Measurements from ENCODE around the gene CENPB.

CENPB gene

GRCh38 chr20:3818155-3819151 is 31.9 kb upstream of the CENPB start:
- no peak overlapping the region for H3K9ac ChIP-seq (ENCODE audit: low read depth, low read length)
- H3K27me3 ChIP-seq (ENCODE audit: control insufficient read depth, insufficient read depth, low read length) = no peaks in the 10 kb centered on the region
- no peaks in the 10 kb centered on the region for H3K36me3 ChIP-seq (ENCODE audit: control insufficient read depth, insufficient read depth, low read length)
- no peak overlapping the region for H3K4me3 ChIP-seq (ENCODE audit: low read depth, low read length)
- H3K9me3 ChIP-seq (ENCODE audit: control insufficient read depth, insufficient read depth, low read length) = no peaks in the 10 kb centered on the region
- H3K4me1 ChIP-seq (ENCODE audit: control insufficient read depth, insufficient read depth, low read length) = peaks cover 3% of the 10 kb centered on the region

- no peaks in the 10 kb centered on the region for H3K9me3 ChIP-seq (ENCODE audit: control insufficient read depth, insufficient read depth, low read length)
- no peaks in the 10 kb centered on the region for H3K4me1 ChIP-seq (ENCODE audit: control insufficient read depth, insufficient read depth, low read length)
- no peaks in the 10 kb centered on the region for H3K27me3 ChIP-seq (ENCODE audit: control insufficient read depth, insufficient read depth, low read length)
- H3K4me3 ChIP-seq (ENCODE audit: low read depth, low read length) = no peak overlapping the region
- H3K36me3 ChIP-seq (ENCODE audit: control insufficient read depth, insufficient read depth, low read length) = no peaks in the 10 kb centered on the region
- no peak overlapping the region for H3K9ac ChIP-seq (ENCODE audit: low read depth, low read length)
These were observed 29.3 kb upstream of the CENPB start for GRCh38 chr20:3815703-3816315.

- Histone ChIP-seq H3K4me1 (ENCODE audit: control insufficient read depth, insufficient read depth, low read length) (no peaks in the 10 kb centered on the region), H3K9me3 (ENCODE audit: control insufficient read depth, insufficient read depth, low read length) (no peaks in the 10 kb centered on the region), H3K4me3 (ENCODE audit: low read depth, low read length) (no peak overlapping the region), H3K9ac (ENCODE audit: low read depth, low read length) (no peak overlapping the region), H3K27me3 (ENCODE audit: control insufficient read depth, insufficient read depth, low read length) (no peaks in the 10 kb centered on the region), H3K36me3 (ENCODE audit: control insufficient read depth, insufficient read depth, low read length) (no peaks in the 10 kb centered on the region)
These were observed 28.5 kb upstream of the CENPB start for GRCh38 chr20:3814928-3815495.

GRCh38 chr20:3813848-3814581 is 27.5 kb upstream of the CENPB start:
- Histone ChIP-seq H3K9ac (ENCODE audit: low read depth, low read length) (no peak overlapping the region), H3K4me1 (ENCODE audit: control insufficient read depth, insufficient read depth, low read length) (no peaks in the 10 kb centered on the region), H3K9me3 (ENCODE audit: control insufficient read depth, insufficient read depth, low read length) (no peaks in the 10 kb centered on the region), H3K4me3 (ENCODE audit: low read depth, low read length) (no peak overlapping the region), H3K27me3 (ENCODE audit: control insufficient read depth, insufficient read depth, low read length) (no peaks in the 10 kb centered on the region), H3K36me3 (ENCODE audit: control insufficient read depth, insufficient read depth, low read length) (no peaks in the 10 kb centered on the region)

- Histone ChIP-seq H3K9ac (ENCODE audit: low read depth, low read length) (no peak overlapping the region), H3K27me3 (ENCODE audit: control insufficient read depth, insufficient read depth, low read length) (no peaks in the 10 kb centered on the region), H3K36me3 (ENCODE audit: control insufficient read depth, insufficient read depth, low read length) (no peaks in the 10 kb centered on the region), H3K9me3 (ENCODE audit: control insufficient read depth, insufficient read depth, low read length) (no peaks in the 10 kb centered on the region), H3K4me1 (ENCODE audit: control insufficient read depth, insufficient read depth, low read length) (peaks cover 2% of the 10 kb centered on the region), H3K4me3 (ENCODE audit: low read depth, low read length) (no peak overlapping the region)
These were observed 26.7 kb upstream of the CENPB start for GRCh38 chr20:3812975-3813847.

- no peak overlapping the region for H3K9ac ChIP-seq (ENCODE audit: low read depth, low read length)
- no peak overlapping the region for H3K4me3 ChIP-seq (ENCODE audit: low read depth, low read length)
- H3K27me3 ChIP-seq (ENCODE audit: control insufficient read depth, insufficient read depth, low read length) = no peaks in the 10 kb centered on the region
- H3K4me1 ChIP-seq (ENCODE audit: control insufficient read depth, insufficient read depth, low read length) = peaks cover 8% of the 10 kb centered on the region
- no peaks in the 10 kb centered on the region for H3K36me3 ChIP-seq (ENCODE audit: control insufficient read depth, insufficient read depth, low read length)
- H3K9me3 ChIP-seq (ENCODE audit: control insufficient read depth, insufficient read depth, low read length) = no peaks in the 10 kb centered on the region
These were observed 25.7 kb upstream of the CENPB start for GRCh38 chr20:3812259-3812681.

GRCh38 chr20:3811467-3812258 is 25.1 kb upstream of the CENPB start:
- H3K9ac ChIP-seq (ENCODE audit: low read depth, low read length) = no peak overlapping the region
- H3K27me3 ChIP-seq (ENCODE audit: control insufficient read depth, insufficient read depth, low read length) = no peaks in the 10 kb centered on the region
- no peak overlapping the region for H3K4me3 ChIP-seq (ENCODE audit: low read depth, low read length)
- no peaks in the 10 kb centered on the region for H3K9me3 ChIP-seq (ENCODE audit: control insufficient read depth, insufficient read depth, low read length)
- H3K36me3 ChIP-seq (ENCODE audit: control insufficient read depth, insufficient read depth, low read length) = no peaks in the 10 kb centered on the region
- peaks cover 13% of the 10 kb centered on the region for H3K4me1 ChIP-seq (ENCODE audit: control insufficient read depth, insufficient read depth, low read length)

- H3K36me3 ChIP-seq (ENCODE audit: control insufficient read depth, insufficient read depth, low read length) = peaks cover 8% of the 10 kb centered on the region
- no peak overlapping the region for H3K4me3 ChIP-seq (ENCODE audit: low read depth, low read length)
- no peaks in the 10 kb centered on the region for H3K9me3 ChIP-seq (ENCODE audit: control insufficient read depth, insufficient read depth, low read length)
- H3K9ac ChIP-seq (ENCODE audit: low read depth, low read length) = no peak overlapping the region
- no peaks in the 10 kb centered on the region for H3K27me3 ChIP-seq (ENCODE audit: control insufficient read depth, insufficient read depth, low read length)
- H3K4me1 ChIP-seq (ENCODE audit: control insufficient read depth, insufficient read depth, low read length) = peaks cover 16% of the 10 kb centered on the region
These were observed 22.0 kb upstream of the CENPB start for GRCh38 chr20:3808544-3808943.

- no peak overlapping the region for H3K9ac ChIP-seq (ENCODE audit: low read depth, low read length)
- peaks cover 21% of the 10 kb centered on the region for H3K4me1 ChIP-seq (ENCODE audit: control insufficient read depth, insufficient read depth, low read length)
- peaks cover 26% of the 10 kb centered on the region for H3K36me3 ChIP-seq (ENCODE audit: control insufficient read depth, insufficient read depth, low read length)
These were observed 18.2 kb upstream of the CENPB start for GRCh38 chr20:3804781-3805180.

GRCh38 chr20:3804254-3804751 is 17.8 kb upstream of the CENPB start:
- Histone ChIP-seq H3K4me1 (ENCODE audit: control insufficient read depth, insufficient read depth, low read length) (peaks cover 23% of the 10 kb centered on the region), H3K9ac (ENCODE audit: low read depth, low read length) (no peak overlapping the region), H3K9me3 (ENCODE audit: control insufficient read depth, insufficient read depth, low read length) (no peaks in the 10 kb centered on the region), H3K4me3 (ENCODE audit: low read depth, low read length) (no peak overlapping the region), H3K36me3 (ENCODE audit: control insufficient read depth, insufficient read depth, low read length) (peaks cover 26% of the 10 kb centered on the region), H3K27me3 (ENCODE audit: control insufficient read depth, insufficient read depth, low read length) (no peaks in the 10 kb centered on the region)

More at GRCh38 chr20:3804781-3805180, 18.2 kb upstream of the CENPB start:
- H3K27me3 ChIP-seq (ENCODE audit: control insufficient read depth, insufficient read depth, low read length) = no peaks in the 10 kb centered on the region
- no peak overlapping the region for H3K4me3 ChIP-seq (ENCODE audit: low read depth, low read length)
- no peaks in the 10 kb centered on the region for H3K9me3 ChIP-seq (ENCODE audit: control insufficient read depth, insufficient read depth, low read length)

Measured in iPS-15b (cell line).